GM23338 (cell line): ENCODE results near the gene ECD. TPM values are rescaled to one million over a fixed set of nuclear protein-coding genes. Genes with fewer than 3 reads are reported as not detected.

ENCODE experiments used
- ATAC-seq: fragments of 200-7000 bp; cut with Tn5 transposase; 3 replicates; pipeline ENCODE4 v1.9.1; 2020
- DNase-seq: peaks from one replicate; pipeline ENCODE4 v3.0.0-alpha.2; 2015; ENCODE audit warnings: low spot score
- H2AFZ ChIP-seq: fragments of 200-600 bp; sonication (generic); 2 replicates; pipeline ENCODE4 v1.8.0; 2016; ENCODE audit warnings: antibody characterized with exemption, mild to moderate bottlenecking, moderate library complexity
- H3F3A ChIP-seq: fragments of 200-600 bp; sonication (generic); replicated peaks from 2 replicates; pipeline ENCODE4 v1.8.0; 2017; ENCODE audit warnings: antibody characterized with exemption, mixed run types, low read depth
- H3K27ac ChIP-seq: fragments of 200-600 bp; sonication (generic); 2 replicates; pipeline ENCODE4 v1.6.1; 2016; ENCODE audit warnings: low read depth
- H3K27me3 ChIP-seq: fragments of 200-600 bp; sonication (generic); 2 replicates; pipeline ENCODE4 v1.8.0; 2016; ENCODE audit warnings: mild to moderate bottlenecking, mixed run types, moderate library complexity; ENCODE audit not compliant: insufficient read depth
- H3K36me3 ChIP-seq: fragments of 200-600 bp; sonication (generic); 2 replicates; pipeline ENCODE4 v1.8.0; 2016; ENCODE audit warnings: mild to moderate bottlenecking; ENCODE audit not compliant: insufficient read depth
- H3K4me1 ChIP-seq: fragments of 200-600 bp; sonication (generic); 2 replicates; pipeline ENCODE4 v1.8.0; 2016; ENCODE audit warnings: mild to moderate bottlenecking, moderate library complexity; ENCODE audit not compliant: insufficient read depth
- H3K4me2 ChIP-seq: fragments of 200-600 bp; sonication (generic); 2 replicates; pipeline ENCODE4 v1.7.1; 2017; ENCODE audit warnings: mixed run types
- H3K4me3 ChIP-seq: fragments of 200-600 bp; sonication (generic); 2 replicates; pipeline ENCODE4 v1.6.1; 2016; ENCODE audit warnings: mixed run types
- H3K79me2 ChIP-seq: fragments of 200-600 bp; sonication (generic); replicated peaks from 2 replicates; pipeline ENCODE4 v1.8.0; 2017; ENCODE audit warnings: mild to moderate bottlenecking; ENCODE audit not compliant: insufficient read depth
- H3K9me2 ChIP-seq: fragments of 200-600 bp; sonication (generic); 2 replicates; pipeline ENCODE4 v1.8.0; 2017; ENCODE audit not compliant: insufficient read depth
- H4K20me1 ChIP-seq: fragments of 200-600 bp; sonication (generic); replicated peaks from 2 replicates; pipeline ENCODE4 v1.8.0; 2017; ENCODE audit warnings: mild to moderate bottlenecking; ENCODE audit not compliant: insufficient read depth
- H3K27ac Mint-ChIP-seq: 2 replicates; pipeline ENCODE4 v1.8.0; 2020; ENCODE audit warnings: inconsistent platforms, mild to moderate bottlenecking, moderate library complexity, mixed read lengths
- H3K27me3 Mint-ChIP-seq: 3 replicates; pipeline ENCODE4 v1.8.0; 2022; ENCODE audit warnings: low read depth, mild to moderate bottlenecking, moderate library complexity, mixed read lengths, inconsistent platforms; ENCODE audit not compliant: insufficient read depth, poor library complexity
- H3K36me3 Mint-ChIP-seq: 3 replicates; pipeline ENCODE4 v1.8.0; 2021; ENCODE audit warnings: low read depth, mild to moderate bottlenecking, inconsistent platforms, moderate library complexity, mixed read lengths
- H3K4me1 Mint-ChIP-seq: 3 replicates; pipeline ENCODE4 v1.8.0; 2020; ENCODE audit warnings: mild to moderate bottlenecking, inconsistent platforms, mixed read lengths
- H3K4me3 Mint-ChIP-seq: 3 replicates; pipeline ENCODE4 v1.8.0; 2021; ENCODE audit warnings: moderate library complexity, mild to moderate bottlenecking, inconsistent platforms, mixed read lengths
- H3K9me3 Mint-ChIP-seq: 3 replicates; pipeline ENCODE4 v1.8.0; 2020; ENCODE audit warnings: moderate library complexity, mild to moderate bottlenecking, inconsistent platforms, mixed read lengths
- CREB1 ChIP-seq: fragments of 250-450 bp; sonication (Bioruptor Pico); IDR thresholded peaks from 2 replicates; pipeline ENCODE4 v1.5.0; 2020; ENCODE audit warnings: low read depth, mild to moderate bottlenecking, moderate library complexity
- EZH2 ChIP-seq: fragments of 200-600 bp; sonication (generic); IDR thresholded peaks from one replicate; pipeline ENCODE4 v1.8.0; 2017; ENCODE audit warnings: antibody characterized with exemption, mild to moderate bottlenecking, low read depth; ENCODE audit not compliant: unreplicated experiment
- EZH2phosphoT487 ChIP-seq: fragments of 200-600 bp; sonication (generic); IDR thresholded peaks from one replicate; pipeline ENCODE4 v1.8.1; 2018; ENCODE audit warnings: antibody characterized with exemption; ENCODE audit not compliant: unreplicated experiment
- JUNB ChIP-seq: IDR thresholded peaks from one replicate; pipeline ENCODE4 v1.6.1; 2016; ENCODE audit warnings: antibody characterized with exemption; ENCODE audit not compliant: unreplicated experiment
- NANOG ChIP-seq: IDR thresholded peaks from 2 replicates; pipeline ENCODE4 v1.6.1; 2016; ENCODE audit warnings: antibody characterized with exemption, borderline replicate concordance
- POLR2AphosphoS5 ChIP-seq: IDR thresholded peaks from 2 replicates; pipeline ENCODE4 v1.6.1; 2016; ENCODE audit warnings: antibody characterized with exemption, low read depth
- STAT1 ChIP-seq: IDR thresholded peaks from one replicate; pipeline ENCODE4 v1.6.1; 2016; ENCODE audit warnings: antibody characterized with exemption; ENCODE audit not compliant: unreplicated experiment
- ZNF114 ChIP-seq: fragments of 250-450 bp; sonication (Bioruptor Pico); IDR thresholded peaks from 2 replicates; pipeline ENCODE4 v1.5.0; 2020; ENCODE audit warnings: mild to moderate bottlenecking, moderate library complexity
- ZNF331 ChIP-seq: fragments of 250-450 bp; sonication (Bioruptor Pico); IDR thresholded peaks from 2 replicates; pipeline ENCODE4 v1.5.0; 2020; ENCODE audit warnings: low read depth, mild to moderate bottlenecking, moderate library complexity
- polyA plus RNA-seq: library from polyadenylated mRNA; unstranded; fragments of >200 nt; fragmentation: Nextera tagmentation; extraction: Ambion mirVana; gene quantifications from 2 replicates; pipeline ENCODE4 v1.2.1, GENCODE V29; 2016
- total RNA-seq: library from RNA; depleted of rRNA; stranded (reverse); fragments of >200 nt; shearing (Covaris generic); gene quantifications from 2 replicates; pipeline ENCODE4 v1.2.3, GENCODE V29; 2014
- TF ChIP-seq, protein P1 (sequence below): IDR thresholded peaks from one replicate; pipeline ENCODE4 v1.6.1; 2018; ENCODE audit warnings: antibody characterized with exemption; ENCODE audit not compliant: unreplicated experiment
- TF ChIP-seq, protein P2 (sequence below): IDR thresholded peaks from 2 replicates; pipeline ENCODE4 v1.6.1; 2016; ENCODE audit warnings: antibody characterized with exemption
- TF ChIP-seq, protein P3 (sequence below), 2 experiments: fragments of 200-600 bp in 1 of 2; sonication (generic) in 1 of 2; conservative IDR thresholded peaks; 2 replicates each; pipeline versions ENCODE4 v1.5.1 to v1.6.1; 2016 to 2017; ENCODE audit warnings: antibody characterized with exemption in 2 of 2, low read depth in 2 of 2, mild to moderate bottlenecking in 2 of 2, moderate library complexity in 1 of 2

Gene ECD
- total and polyA plus RNA-seq, 2 experiments from 2014 or later: 37.8 to 56.6 TPM

DNA sequence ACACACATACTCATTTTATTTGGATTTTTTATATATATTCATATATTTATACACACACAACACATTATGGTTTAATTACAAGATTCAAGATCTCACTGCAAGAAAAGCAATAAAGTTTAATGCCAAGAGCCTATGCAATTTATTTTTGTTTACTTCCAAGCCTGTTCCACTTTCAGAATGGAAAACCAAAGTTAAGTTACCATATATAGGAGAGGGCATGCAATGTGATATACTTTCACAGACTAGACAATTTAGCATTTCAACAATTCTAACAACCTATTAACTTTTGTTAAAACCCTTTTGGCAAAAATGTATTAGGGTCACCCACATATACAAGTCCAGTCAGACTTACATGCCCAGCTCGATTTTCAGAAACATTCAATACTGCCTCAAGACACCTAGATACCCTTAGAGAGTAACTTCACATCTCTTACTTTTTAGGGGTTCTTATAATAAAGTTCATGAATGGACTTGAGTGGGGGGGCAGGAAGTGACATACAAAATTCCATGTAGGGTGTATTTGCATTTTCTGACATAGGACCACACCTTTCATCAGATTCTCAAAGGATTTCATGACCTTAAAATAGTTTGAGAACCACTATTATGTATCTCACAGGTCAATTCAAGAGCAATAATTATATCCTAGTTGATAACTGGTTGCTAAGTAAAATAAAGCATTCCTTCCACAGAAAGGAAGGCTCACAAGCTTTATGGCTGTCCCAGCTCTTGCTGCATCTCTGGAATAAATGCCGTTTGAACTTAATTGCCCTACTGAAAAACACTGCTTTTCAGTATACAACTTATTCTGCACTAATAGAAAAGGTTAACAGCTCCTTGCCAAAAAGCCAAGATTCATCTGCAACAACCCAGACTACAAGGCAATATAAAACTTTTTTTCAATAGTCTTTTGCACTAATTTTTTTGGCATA lies 73.6 kb downstream of the ECD start:
- H3K4me3 ChIP-seq: peak overlapping the region; percentile 62
- peak overlapping the region; percentile 76 for H3K4me2 ChIP-seq
- DNase-seq (no peak), ATAC-seq (no peak)
- Mint-ChIP-seq H3K36me3 (no peaks in the 10 kb centered on the region), H3K4me3 (peak overlapping the region; percentile 88; the same call in 2 of the 3 replicates), H3K9me3 (no peaks in the 10 kb centered on the region), H3K27ac (no peak overlapping the region), H3K4me1 (peaks cover 19% of the 10 kb centered on the region; the same call in 2 of the 3 replicates), H3K27me3 (peaks cover 7% of the 10 kb centered on the region)
- H2AFZ ChIP-seq: no peak overlapping the region
- peaks cover 12% of the 10 kb centered on the region for H3K4me1 ChIP-seq
- no peaks in the 10 kb centered on the region for H3K9me2 ChIP-seq
- TF ChIP-seq ZNF331 (CRISPR knock-in tag): no peak
- no peak for TF ChIP-seq NANOG
- no peak for TF ChIP-seq POLR2AphosphoS5
- H3K36me3 ChIP-seq: no peaks in the 10 kb centered on the region
- H3K27ac ChIP-seq: no peak overlapping the region
- no peaks in the 10 kb centered on the region for H4K20me1 ChIP-seq
- H3F3A ChIP-seq: no peaks in the 10 kb centered on the region
- peaks cover 44% of the 10 kb centered on the region for H3K79me2 ChIP-seq
- H3K27me3 ChIP-seq: no peaks in the 10 kb centered on the region

DNA sequence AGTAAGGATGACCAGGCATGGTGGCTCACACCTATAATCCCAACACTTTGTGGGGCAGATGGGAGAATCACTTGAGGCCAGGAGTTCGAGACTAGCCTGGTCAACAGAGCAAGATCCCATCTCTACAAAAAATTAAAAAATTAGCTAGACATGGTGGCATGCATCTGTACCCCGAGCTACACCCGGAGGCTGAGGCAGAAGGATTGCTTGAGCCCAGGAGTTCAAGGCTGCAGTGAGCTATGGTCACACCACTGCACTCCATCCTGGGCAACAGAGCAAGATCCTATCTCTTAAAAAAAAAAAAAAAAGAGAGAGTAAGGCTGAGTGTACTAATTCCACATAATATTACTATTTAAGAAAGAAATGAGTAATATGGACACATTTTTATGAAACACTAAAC lies 75.0 kb downstream of the ECD start:
- Histone ChIP-seq H3K79me2 (peaks cover 48% of the 10 kb centered on the region), H3F3A (no peaks in the 10 kb centered on the region), H3K9me2 (no peaks in the 10 kb centered on the region), H3K4me3 (no peak overlapping the region), H3K27me3 (no peaks in the 10 kb centered on the region), H4K20me1 (no peaks in the 10 kb centered on the region), H3K27ac (no peak overlapping the region), H2AFZ (no peak overlapping the region), H3K4me2 (no peak overlapping the region), H3K36me3 (no peaks in the 10 kb centered on the region), H3K4me1 (peaks cover 12% of the 10 kb centered on the region)
- no peak overlapping the region for H3K4me3 Mint-ChIP-seq
- H3K4me1 Mint-ChIP-seq: peaks cover 19% of the 10 kb centered on the region; the same call in 2 of the 3 replicates
- H3K27ac Mint-ChIP-seq: no peak overlapping the region
- H3K36me3 Mint-ChIP-seq: no peaks in the 10 kb centered on the region
- no peak for DNase-seq
- peaks cover 7% of the 10 kb centered on the region for H3K27me3 Mint-ChIP-seq
- no peaks in the 10 kb centered on the region for H3K9me3 Mint-ChIP-seq
- no peak for ATAC-seq
- no peak for TF ChIP-seq ZNF331 (CRISPR knock-in tag)
- TF ChIP-seq POLR2AphosphoS5: no peak
- no peak for TF ChIP-seq CREB1
- TF ChIP-seq EZH2phosphoT487: no peak
- TF ChIP-seq NANOG: no peak
- TF ChIP-seq, protein P1, sequence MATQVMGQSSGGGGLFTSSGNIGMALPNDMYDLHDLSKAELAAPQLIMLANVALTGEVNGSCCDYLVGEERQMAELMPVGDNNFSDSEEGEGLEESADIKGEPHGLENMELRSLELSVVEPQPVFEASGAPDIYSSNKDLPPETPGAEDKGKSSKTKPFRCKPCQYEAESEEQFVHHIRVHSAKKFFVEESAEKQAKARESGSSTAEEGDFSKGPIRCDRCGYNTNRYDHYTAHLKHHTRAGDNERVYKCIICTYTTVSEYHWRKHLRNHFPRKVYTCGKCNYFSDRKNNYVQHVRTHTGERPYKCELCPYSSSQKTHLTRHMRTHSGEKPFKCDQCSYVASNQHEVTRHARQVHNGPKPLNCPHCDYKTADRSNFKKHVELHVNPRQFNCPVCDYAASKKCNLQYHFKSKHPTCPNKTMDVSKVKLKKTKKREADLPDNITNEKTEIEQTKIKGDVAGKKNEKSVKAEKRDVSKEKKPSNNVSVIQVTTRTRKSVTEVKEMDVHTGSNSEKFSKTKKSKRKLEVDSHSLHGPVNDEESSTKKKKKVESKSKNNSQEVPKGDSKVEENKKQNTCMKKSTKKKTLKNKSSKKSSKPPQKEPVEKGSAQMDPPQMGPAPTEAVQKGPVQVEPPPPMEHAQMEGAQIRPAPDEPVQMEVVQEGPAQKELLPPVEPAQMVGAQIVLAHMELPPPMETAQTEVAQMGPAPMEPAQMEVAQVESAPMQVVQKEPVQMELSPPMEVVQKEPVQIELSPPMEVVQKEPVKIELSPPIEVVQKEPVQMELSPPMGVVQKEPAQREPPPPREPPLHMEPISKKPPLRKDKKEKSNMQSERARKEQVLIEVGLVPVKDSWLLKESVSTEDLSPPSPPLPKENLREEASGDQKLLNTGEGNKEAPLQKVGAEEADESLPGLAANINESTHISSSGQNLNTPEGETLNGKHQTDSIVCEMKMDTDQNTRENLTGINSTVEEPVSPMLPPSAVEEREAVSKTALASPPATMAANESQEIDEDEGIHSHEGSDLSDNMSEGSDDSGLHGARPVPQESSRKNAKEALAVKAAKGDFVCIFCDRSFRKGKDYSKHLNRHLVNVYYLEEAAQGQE: no peak
- TF ChIP-seq STAT1: no peak
- TF ChIP-seq, protein P2, sequence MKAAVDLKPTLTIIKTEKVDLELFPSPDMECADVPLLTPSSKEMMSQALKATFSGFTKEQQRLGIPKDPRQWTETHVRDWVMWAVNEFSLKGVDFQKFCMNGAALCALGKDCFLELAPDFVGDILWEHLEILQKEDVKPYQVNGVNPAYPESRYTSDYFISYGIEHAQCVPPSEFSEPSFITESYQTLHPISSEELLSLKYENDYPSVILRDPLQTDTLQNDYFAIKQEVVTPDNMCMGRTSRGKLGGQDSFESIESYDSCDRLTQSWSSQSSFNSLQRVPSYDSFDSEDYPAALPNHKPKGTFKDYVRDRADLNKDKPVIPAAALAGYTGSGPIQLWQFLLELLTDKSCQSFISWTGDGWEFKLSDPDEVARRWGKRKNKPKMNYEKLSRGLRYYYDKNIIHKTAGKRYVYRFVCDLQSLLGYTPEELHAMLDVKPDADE: no peak
- no peak for TF ChIP-seq EZH2
- no peak for TF ChIP-seq JUNB
- no peak for TF ChIP-seq ZNF114
- TF ChIP-seq, protein P3, sequence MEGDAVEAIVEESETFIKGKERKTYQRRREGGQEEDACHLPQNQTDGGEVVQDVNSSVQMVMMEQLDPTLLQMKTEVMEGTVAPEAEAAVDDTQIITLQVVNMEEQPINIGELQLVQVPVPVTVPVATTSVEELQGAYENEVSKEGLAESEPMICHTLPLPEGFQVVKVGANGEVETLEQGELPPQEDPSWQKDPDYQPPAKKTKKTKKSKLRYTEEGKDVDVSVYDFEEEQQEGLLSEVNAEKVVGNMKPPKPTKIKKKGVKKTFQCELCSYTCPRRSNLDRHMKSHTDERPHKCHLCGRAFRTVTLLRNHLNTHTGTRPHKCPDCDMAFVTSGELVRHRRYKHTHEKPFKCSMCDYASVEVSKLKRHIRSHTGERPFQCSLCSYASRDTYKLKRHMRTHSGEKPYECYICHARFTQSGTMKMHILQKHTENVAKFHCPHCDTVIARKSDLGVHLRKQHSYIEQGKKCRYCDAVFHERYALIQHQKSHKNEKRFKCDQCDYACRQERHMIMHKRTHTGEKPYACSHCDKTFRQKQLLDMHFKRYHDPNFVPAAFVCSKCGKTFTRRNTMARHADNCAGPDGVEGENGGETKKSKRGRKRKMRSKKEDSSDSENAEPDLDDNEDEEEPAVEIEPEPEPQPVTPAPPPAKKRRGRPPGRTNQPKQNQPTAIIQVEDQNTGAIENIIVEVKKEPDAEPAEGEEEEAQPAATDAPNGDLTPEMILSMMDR (conservative IDR thresholded peaks at IDR 0.05; ENCODE audit: low read depth in 2 of 2): no peak
